ENCODE results near the gene SORT1. TPM values are rescaled to one million over a fixed set of nuclear protein-coding genes. Genes with fewer than 3 reads are reported as not detected.

Gene SORT1
- total and polyA plus RNA-seq, 2 of the 4 experiments (the other 2 are of a cell fraction) = 15.8 to 16.7 TPM

GRCh38 chr1:109433322-109433721, 35.6 kb upstream of the SORT1 start:
- Histone ChIP-seq H4K91ac (ENCODE audit: insufficient read depth, low read depth, low read length) (no peak overlapping the region), H3K56ac (ENCODE audit: extremely low read depth, insufficient read depth, low read length) (no peak overlapping the region), H3K9me1 (ENCODE audit: insufficient read depth, low read length) (peaks cover 3% of the 10 kb centered on the region), H2BK15ac (ENCODE audit: low read depth, low read length) (no peak overlapping the region), H4K20me1 (ENCODE audit: insufficient read depth, low read length) (no peaks in the 10 kb centered on the region), H3K27ac (ENCODE audit: insufficient read depth, low read length) (no peak overlapping the region), H3K14ac (replicated peaks; ENCODE audit: low read depth, low read length) (no peak overlapping the region), H4K5ac (ENCODE audit: low read depth, low read length) (no peak overlapping the region), H3K9me3 (ENCODE audit: control insufficient read depth, insufficient read depth, low read length) (no peaks in the 10 kb centered on the region; the same call in 1 of the 2 replicates), H2BK120ac (ENCODE audit: low read depth, low read length) (no peak overlapping the region), H3K9ac (ENCODE audit: low read depth, low read length) (no peak overlapping the region), H3K4me1 (ENCODE audit: control insufficient read depth, insufficient read depth, low read length) (peaks cover 6% of the 10 kb centered on the region), H2AK9ac (replicated peaks; ENCODE audit: low read depth, low read length, poor library complexity) (no peak overlapping the region), H3K36me3 (ENCODE audit: control insufficient read depth, insufficient read depth, low read length) (no peaks in the 10 kb centered on the region), H2AFZ (replicated peaks; ENCODE audit: low read length, poor library complexity) (no peak overlapping the region), H2BK5ac (ENCODE audit: low read depth, low read length, poor library complexity, severe bottlenecking) (no peak overlapping the region), H3K18ac (ENCODE audit: low read depth, low read length) (no peak overlapping the region), H2AK5ac (ENCODE audit: low read depth, low read length) (no peak overlapping the region), H3K4ac (ENCODE audit: low read depth, low read length) (no peak overlapping the region), H3K23ac (ENCODE audit: low read depth, low read length) (no peak overlapping the region), H2BK20ac (ENCODE audit: low read depth, low read length) (no peak overlapping the region), H4K8ac (ENCODE audit: low read depth in 2 of 2, low read length in 2 of 2) (no peak overlapping the region), H3K4me2 (ENCODE audit: low read depth, low read length) (no peak overlapping the region), H3K27me3 (ENCODE audit: control insufficient read depth, insufficient read depth, low read length) (no peaks in the 10 kb centered on the region), H3K79me1 (ENCODE audit: low read depth in 1 of 2, low read length in 2 of 2) (peaks cover 0 to 7% of the 10 kb centered on the region in 2 experiments; a peak in 2 of 4 replicates), H3K4me3 (ENCODE audit: insufficient read depth, low read depth, low read length) (no peak overlapping the region)
- dilution Hi-C loops (cut with HindIII; ENCODE audit: low sequenced_read_pairs, unreplicated experiment) (no loop called here), in situ Hi-C loops (cut with MboI; ENCODE audit: low sequenced_read_pairs) (no loop called here), intact Hi-C loops (cut with micrococcal nuclease) (no loop called here)
- TF ChIP-seq MAFK (IDR thresholded peaks at IDR 0.05; ENCODE audit: low read depth, low read length) (no peak), RFX5 (IDR thresholded peaks at IDR 0.05; ENCODE audit: low read depth, low read length) (no peak), CHD1 (IDR thresholded peaks at IDR 0.05; ENCODE audit: low read depth, low read length) (no peak), USF2 (IDR thresholded peaks at IDR 0.05; ENCODE audit: low read depth, low read length) (no peak), CEBPB (IDR thresholded peaks at IDR 0.05; ENCODE audit: low read depth, low read length) (no peak), RAD21 (IDR thresholded peaks at IDR 0.05; ENCODE audit: low read length) (no peak), ELK1 (IDR thresholded peaks at IDR 0.05; ENCODE audit: borderline replicate concordance, low read depth, low read length) (no peak), MAZ (IDR thresholded peaks at IDR 0.05; ENCODE audit: borderline replicate concordance, low read depth, low read length) (no peak), POLR2A (IDR thresholded peaks at IDR 0.05; ENCODE audit: low read depth, low read length) (no peak), CTCF (conservative IDR thresholded peaks at IDR 0.05; ENCODE audit: low read depth, low read length) (no peak), MXI1 (IDR thresholded peaks at IDR 0.05; ENCODE audit: borderline replicate concordance, low read depth, low read length) (no peak), FOS (IDR thresholded peaks at IDR 0.05; ENCODE audit: low read depth, low read length) (no peak), NFE2L2 (IDR thresholded peaks at IDR 0.05; ENCODE audit: low read depth, low read length) (no peak), SMC3 (IDR thresholded peaks at IDR 0.05; ENCODE audit: low read depth, low read length) (no peak), BHLHE40 (IDR thresholded peaks at IDR 0.05; ENCODE audit: low read depth, low read length) (no peak), RCOR1 (IDR thresholded peaks at IDR 0.05; ENCODE audit: insufficient replicate concordance, low read length) (no peak)
- CTCF ChIA-PET = no interaction called here
- POLR2A ChIA-PET (ENCODE audit: unreplicated experiment) = no interaction called here
- BruUV-seq (replicated peaks) = no TSS peak
- ATAC-seq (ENCODE audit: low read depth) (no peak), DNase-seq (no peak)
- no CpG with 5 or more reads among the region's 1 CpG for WGBS, 2 experiments (ENCODE audit: extremely low coverage in 2 of 2, insufficient read length in 1 of 2)
